Sigmoid colon (tissue), 7 donors: ENCODE data around the gene CCDC93. TPM values are rescaled to one million over a fixed set of nuclear protein-coding genes. Genes with fewer than 3 reads are reported as not detected.

Source experiments
- DNase-seq: peaks from one replicate; pipeline ENCODE4 v3.0.0-alpha.2; 2019
- H3K27ac ChIP-seq, 4 donors: fragments of 200-600 bp; sonication (generic); one replicate each; pipeline ENCODE4 v1.5.1; 2016 to 2019; ENCODE audit warnings: mild to moderate bottlenecking in 1 of 4
- H3K27me3 ChIP-seq, 3 donors: fragments of 200-600 bp; sonication (generic); one replicate each; pipeline ENCODE4 v1.5.1; 2019; ENCODE audit warnings: mild to moderate bottlenecking in 1 of 3
- H3K36me3 ChIP-seq, 4 donors: fragments of 200-600 bp; sonication (generic); one replicate each; pipeline ENCODE4 v1.5.1; 2016 to 2019
- H3K4me1 ChIP-seq, 4 donors: fragments of 200-600 bp; sonication (generic); one replicate each; pipeline ENCODE4 v1.5.1; 2017 to 2019
- H3K4me3 ChIP-seq, 4 donors: fragments of 200-600 bp; sonication (generic); one replicate each; pipeline ENCODE4 v1.5.1; 2017 to 2019; ENCODE audit warnings: mild to moderate bottlenecking in 2 of 4, moderate library complexity in 1 of 4
- H3K9me3 ChIP-seq, 4 donors: fragments of 200-600 bp in 3 of 4; sonication (generic) in 3 of 4; one replicate each; pipeline versions ENCODE4 v1.5.1 to v1.6.1; 2013 to 2019
- CTCF ChIP-seq, 4 experiments: fragments of 450-650 bp in 3 of 4; fragments of 200-600 bp in 1 of 4; IDR thresholded peaks; one replicate each; pipeline ENCODE4 v1.5.1; 2016 to 2019; ENCODE audit warnings: antibody characterized with exemption in 4 of 4, mild to moderate bottlenecking in 3 of 4, moderate library complexity in 2 of 4
- EP300 ChIP-seq, 4 donors: sonication (generic); formaldehyde crosslinking; IDR thresholded peaks; one replicate each; pipeline ENCODE4 v1.6.1; 2017; ENCODE audit warnings: antibody characterized with exemption in 4 of 4
- POLR2A ChIP-seq, 2 donors: fragments of 450-650 bp; IDR thresholded peaks; one replicate each; pipeline ENCODE4 v1.6.1; 2016; ENCODE audit warnings: antibody characterized with exemption in 2 of 2, mild to moderate bottlenecking in 2 of 2, moderate library complexity in 2 of 2
- POLR2AphosphoS5 ChIP-seq, 4 donors: sonication (generic); formaldehyde crosslinking; IDR thresholded peaks; one replicate each; pipeline ENCODE4 v1.6.1; 2017; ENCODE audit warnings: antibody characterized with exemption in 4 of 4
- WGBS, 2 donors: extraction: QIAGEN DNeasy Blood & Tissue Kit; methylation state at CpG; one replicate each; pipeline ENCODE4 v1.1.7; 2013; 5-methylcytosine and 5-hydroxymethylcytosine counted together
- intact Hi-C: fragments of 100-400 bp; cut with DNase I; formaldehyde crosslinking; loops from one replicate; pipeline ENCODE4 v1.15.1; 2023
- polyA plus RNA-seq, 3 donors: library from polyadenylated mRNA; stranded (reverse); fragments of 200-250 nt; gene quantifications; one replicate each; pipeline ENCODE4 v1.2.3, GENCODE V29; 2013
- total RNA-seq, 4 donors: library from RNA; depleted of rRNA; stranded (reverse); fragments of >200 nt; gene quantifications; one replicate each; pipeline ENCODE4 v1.1.0, GENCODE V29; 2016
- donor health status: healthy with polysubstance abuse.
- donor health status: Bipolar disorder and iron deficiency.
- donor health status: healthy.

Gene CCDC93
- total and polyA plus RNA-seq, 7 donors: 4.2 to 25.5 (median 12.5) TPM

DNA sequence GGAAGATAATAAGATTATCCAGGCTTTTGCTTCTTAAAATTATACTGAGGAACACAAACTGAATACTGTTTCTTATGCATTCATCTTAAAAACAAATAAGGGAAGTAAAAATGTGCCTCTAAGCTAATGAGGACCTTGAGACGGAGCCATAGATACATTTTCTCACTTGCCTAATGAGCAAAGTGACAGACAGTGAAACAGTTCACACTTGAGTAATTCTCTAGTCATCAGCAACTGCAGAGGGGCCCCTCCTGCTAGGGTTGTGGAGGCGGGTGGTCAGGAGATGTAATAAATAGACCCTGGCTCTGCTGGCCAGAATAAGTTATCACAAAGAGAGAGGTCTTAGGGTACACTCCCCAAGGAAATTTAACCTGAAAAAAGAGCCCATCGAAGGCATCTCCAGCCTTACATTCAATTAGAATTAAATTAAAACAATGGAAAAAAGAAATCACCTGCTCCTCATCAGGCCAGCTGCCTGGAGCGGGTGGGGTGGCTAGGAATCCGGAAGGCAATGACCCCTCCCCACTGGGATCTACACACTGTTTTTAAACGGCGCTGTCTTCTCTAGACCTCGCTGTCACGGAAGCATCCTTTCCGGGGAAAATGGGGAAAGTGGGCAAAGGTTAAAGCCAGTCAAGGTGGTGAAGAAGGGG is 41.8 kb upstream of the CCDC93 start:
- no peak overlapping the region for H3K27ac ChIP-seq
- H3K9me3 ChIP-seq: no peaks in the 10 kb centered on the region
- no peak overlapping the region for H3K4me3 ChIP-seq
- DNase-seq: no peak
- WGBS, 2 donors: 65 to 74% methylated on average over 10 of the region's 10 CpGs
- TF ChIP-seq CTCF (IDR thresholded peaks at IDR 0.05) (no peak), POLR2A (IDR thresholded peaks at IDR 0.05) (no peak), POLR2AphosphoS5 (IDR thresholded peaks at IDR 0.05) (no peak), EP300 (IDR thresholded peaks at IDR 0.05) (no peak)
- H3K27me3 ChIP-seq: peaks cover 0 to 4% (median 2%) of the 10 kb centered on the region in 3 donors
- intact Hi-C loops: no loop called here
- no peaks in the 10 kb centered on the region for H3K36me3 ChIP-seq
- H3K4me1 ChIP-seq: no peaks in the 10 kb centered on the region

DNA sequence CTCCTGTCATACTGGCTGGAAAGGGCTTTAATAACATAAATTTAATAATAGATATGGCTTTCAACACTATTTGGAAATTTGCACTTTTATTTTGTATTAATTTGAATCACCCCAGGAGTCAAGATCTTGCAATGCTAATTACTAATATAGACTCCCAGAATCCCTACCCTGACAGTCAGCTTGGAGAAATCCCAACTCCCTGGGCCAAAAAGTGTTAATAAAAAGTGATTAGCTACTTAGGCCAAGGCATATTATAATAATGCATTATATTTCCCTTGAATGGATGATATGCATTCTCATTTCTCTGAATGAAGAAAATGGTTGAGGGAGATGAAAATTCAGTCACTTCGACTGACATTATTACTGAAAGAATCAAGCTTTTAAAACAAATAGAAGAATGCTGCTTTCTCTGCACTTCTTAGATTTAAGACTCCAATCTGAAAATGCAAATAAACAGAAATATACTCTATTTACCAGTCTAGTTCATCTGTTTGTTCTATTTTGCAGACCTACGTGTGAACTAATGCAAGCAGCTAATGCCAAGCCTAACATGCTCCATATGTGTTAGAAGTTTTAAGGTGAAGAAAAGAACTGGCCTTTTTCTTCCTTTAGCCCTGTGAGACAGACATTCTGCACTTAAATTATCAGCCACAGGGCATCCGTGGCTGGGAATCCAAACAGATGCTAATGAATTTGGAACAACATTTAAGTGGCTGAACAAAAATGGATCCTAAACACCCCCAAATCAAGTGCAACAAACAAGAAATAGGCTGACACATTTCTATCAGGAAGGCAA is 40.5 kb upstream of the CCDC93 start:
- peaks cover 0 to 14% (median 4%) of the 10 kb centered on the region in 3 donors for H3K27me3 ChIP-seq
- WGBS, 2 donors: 69 to 78% methylated on average over 3 of the region's 3 CpGs

DNA sequence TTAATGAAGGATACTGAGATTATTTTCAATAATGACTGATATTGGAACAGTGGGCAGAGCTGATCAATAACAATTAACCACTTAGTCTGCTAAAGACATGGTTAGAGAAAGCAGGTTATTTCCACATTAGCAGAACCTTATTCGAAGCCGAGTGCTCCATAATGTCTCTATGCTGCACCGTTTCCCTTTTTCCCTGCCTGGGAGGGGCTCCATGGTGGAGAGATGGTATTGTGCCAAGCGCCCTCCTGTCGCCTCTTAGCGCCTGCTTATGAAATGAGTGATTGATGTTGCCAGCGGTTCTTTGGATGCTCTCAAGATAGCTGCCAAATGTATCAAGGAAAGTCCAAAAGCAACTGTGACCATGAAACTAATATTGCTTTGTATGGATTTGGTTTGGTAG is 39.8 kb upstream of the CCDC93 start:
- peaks cover 0 to 18% (median 6%) of the 10 kb centered on the region in 3 donors for H3K27me3 ChIP-seq
- WGBS, 2 donors: 89 to 91% methylated on average over 7 of the region's 7 CpGs
- no peaks in the 10 kb centered on the region for H3K36me3 ChIP-seq
- no peak for DNase-seq
- no peaks in the 10 kb centered on the region for H3K4me1 ChIP-seq
- no peaks in the 10 kb centered on the region for H3K9me3 ChIP-seq
- no peak for TF ChIP-seq EP300 (IDR thresholded peaks at IDR 0.05)
- no peak for TF ChIP-seq CTCF (IDR thresholded peaks at IDR 0.05)
- no peak for TF ChIP-seq POLR2A (IDR thresholded peaks at IDR 0.05)
- TF ChIP-seq POLR2AphosphoS5 (IDR thresholded peaks at IDR 0.05): no peak
- no peak overlapping the region for H3K4me3 ChIP-seq
- H3K27ac ChIP-seq: no peak overlapping the region
- intact Hi-C loops: no loop called here

More for the DNA sequence above, 40.5 kb upstream of the CCDC93 start:
- intact Hi-C loops: no loop called here
- Histone ChIP-seq H3K27ac (no peak overlapping the region), H3K4me3 (no peak overlapping the region), H3K4me1 (no peaks in the 10 kb centered on the region), H3K9me3 (no peaks in the 10 kb centered on the region), H3K36me3 (no peaks in the 10 kb centered on the region)
- TF ChIP-seq POLR2A (IDR thresholded peaks at IDR 0.05) (no peak), EP300 (IDR thresholded peaks at IDR 0.05) (no peak), CTCF (IDR thresholded peaks at IDR 0.05) (no peak)
- no peak for DNase-seq

GRCh38 chr2:118052474-118052873 is 38.6 kb upstream of the CCDC93 start:
- H3K27me3 ChIP-seq: peaks cover 0 to 29% (median 13%) of the 10 kb centered on the region in 3 donors
- H3K36me3 ChIP-seq: no peaks in the 10 kb centered on the region
- H3K9me3 ChIP-seq: no peaks in the 10 kb centered on the region
- DNase-seq: no peak
- WGBS, 2 donors: 85 to 87% methylated on average over 2 of the region's 2 CpGs
- no peak overlapping the region for H3K4me3 ChIP-seq
- no peaks in the 10 kb centered on the region for H3K4me1 ChIP-seq
- TF ChIP-seq CTCF (IDR thresholded peaks at IDR 0.05) (no peak), POLR2AphosphoS5 (IDR thresholded peaks at IDR 0.05) (no peak), POLR2A (IDR thresholded peaks at IDR 0.05) (no peak), EP300 (IDR thresholded peaks at IDR 0.05) (no peak)
- H3K27ac ChIP-seq: no peak overlapping the region
- intact Hi-C loops: no loop called here
